ENCODE data around the gene INO80C.

INO80C gene

GRCh38 chr18:35517715-35518114 lies 20.0 kb upstream of the INO80C start:
- DNase-seq (ENCODE audit: low read depth): no peak
- no peak for TF ChIP-seq CTCF (IDR thresholded peaks at IDR 0.05; ENCODE audit: low read length, missing control alignments)
- H3K4me3 ChIP-seq (replicated peaks; ENCODE audit: low read depth, low read length): no peak overlapping the region

- no peak overlapping the region for H3K4me3 ChIP-seq (replicated peaks; ENCODE audit: low read depth, low read length)
- TF ChIP-seq CTCF (IDR thresholded peaks at IDR 0.05; ENCODE audit: low read length, missing control alignments): no peak
- no peak for DNase-seq (ENCODE audit: low read depth)
Observed at GRCh38 chr18:35516789-35517188, 19.0 kb upstream of the INO80C start.

GRCh38 chr18:35516351-35516750 lies 18.6 kb upstream of the INO80C start:
- no peak for TF ChIP-seq CTCF (IDR thresholded peaks at IDR 0.05; ENCODE audit: low read length, missing control alignments)
- DNase-seq (ENCODE audit: low read depth): no peak
- no peak overlapping the region for H3K4me3 ChIP-seq (replicated peaks; ENCODE audit: low read depth, low read length)

- no peak for DNase-seq (ENCODE audit: low read depth)
- no peak overlapping the region for H3K4me3 ChIP-seq (replicated peaks; ENCODE audit: low read depth, low read length)
- TF ChIP-seq CTCF (IDR thresholded peaks at IDR 0.05; ENCODE audit: low read length, missing control alignments): no peak
Observed at GRCh38 chr18:35515460-35516130, 17.8 kb upstream of the INO80C start.

GRCh38 chr18:35514752-35515459 lies 17.1 kb upstream of the INO80C start:
- TF ChIP-seq CTCF (IDR thresholded peaks at IDR 0.05; ENCODE audit: low read length, missing control alignments): no peak
- no peak for DNase-seq (ENCODE audit: low read depth)
- H3K4me3 ChIP-seq (replicated peaks; ENCODE audit: low read depth, low read length): no peak overlapping the region

- TF ChIP-seq CTCF (IDR thresholded peaks at IDR 0.05; ENCODE audit: low read length, missing control alignments): no peak
- no peak overlapping the region for H3K4me3 ChIP-seq (replicated peaks; ENCODE audit: low read depth, low read length)
- no peak for DNase-seq (ENCODE audit: low read depth)
Observed at GRCh38 chr18:35514283-35514682, 16.5 kb upstream of the INO80C start.

Data from fibroblast of pulmonary artery (primary cell).